Measurements from ENCODE around the gene STOM.

STOM gene

GRCh38 chr9:121326901-121327613 lies 43.0 kb downstream of the STOM start:
- intact Hi-C loops (cut with DNase I), result no loop called here
- peak in 16 of 42 donors; percentile 28 to 68 (median 40) for DNase-seq

GRCh38 chr9:121326130-121326838 lies 43.8 kb downstream of the STOM start:
- peak in 9 of 42 donors; percentile 17 to 64 (median 43) for DNase-seq
- intact Hi-C loops (cut with DNase I), result no loop called here

GRCh38 chr9:121325387-121325786 lies 44.7 kb downstream of the STOM start:
- intact Hi-C loops (cut with DNase I), result no loop called here
- no peak for DNase-seq

GRCh38 chr9:121324755-121325154 lies 45.3 kb downstream of the STOM start:
- DNase-seq, result no peak
- intact Hi-C loops (cut with DNase I), result loop anchor here (5.0 kb wide), 2 partner anchors 48 to 68 kb away; partner anchors contain the start of gene STOM

GRCh38 chr9:121324316-121324715 lies 45.7 kb downstream of the STOM start:
- intact Hi-C loops (cut with DNase I), result loop anchor here (5.0 kb wide), 2 partner anchors 48 to 68 kb away; partner anchors contain the start of gene STOM
- DNase-seq, result no peak

- no peak for DNase-seq
- intact Hi-C loops (cut with DNase I), result loop anchor here (5.0 kb wide), 2 partner anchors 49 to 69 kb away; partner anchors contain the start of gene STOM
Observed at GRCh38 chr9:121323449-121324151, 46.5 kb downstream of the STOM start.

- DNase-seq, result peak in 2 of 42 donors; percentile 33 to 35
- intact Hi-C loops (cut with DNase I), result loop anchor here (5.0 kb wide), 2 partner anchors 49 to 69 kb away; partner anchors contain the start of gene STOM
Observed at GRCh38 chr9:121322737-121323448, 47.2 kb downstream of the STOM start.

GRCh38 chr9:121322037-121322736 lies 47.9 kb downstream of the STOM start:
- DNase-seq, result no peak
- intact Hi-C loops (cut with DNase I), result loop anchor here (5.0 kb wide), 2 partner anchors 50 to 70 kb away; partner anchors contain the start of gene STOM

GRCh38 chr9:121321016-121321503 lies 49.0 kb downstream of the STOM start:
- intact Hi-C loops (cut with DNase I), result loop anchor here (5.0 kb wide), 2 partner anchors 51 to 71 kb away; partner anchors contain the start of gene STOM
- no peak for DNase-seq

GRCh38 chr9:121319383-121319780 lies 50.7 kb downstream of the STOM start:
- no peak for DNase-seq
- intact Hi-C loops (cut with DNase I), result loop anchor here (5.0 kb wide), 1 partner anchor 107 kb away; no protein-coding TSS in a partner anchor

GRCh38 chr9:121318631-121319382 lies 51.2 kb downstream of the STOM start:
- DNase-seq, result peak in 1 of 42 donors; percentile 9
- intact Hi-C loops (cut with DNase I), result loop anchor here (5.0 kb wide), 1 partner anchor 107 kb away; no protein-coding TSS in a partner anchor

GRCh38 chr9:121317737-121318630 lies 52.1 kb downstream of the STOM start:
- intact Hi-C loops (cut with DNase I), result loop anchor here (5.0 kb wide), 1 partner anchor 106 kb away; no protein-coding TSS in a partner anchor
- peak in 24 of 42 donors; percentile 25 to 78 (median 51) for DNase-seq

GRCh38 chr9:121316852-121317373 lies 53.1 kb downstream of the STOM start:
- intact Hi-C loops (cut with DNase I), result loop anchor here (5.0 kb wide), 1 partner anchor 105 kb away; no protein-coding TSS in a partner anchor
- peak in 1 of 42 donors; percentile 3 for DNase-seq

- intact Hi-C loops (cut with DNase I), result loop anchor here (5.0 kb wide), 1 partner anchor 104 kb away; no protein-coding TSS in a partner anchor
- peak in 1 of 42 donors; percentile 15 for DNase-seq
Observed at GRCh38 chr9:121316378-121316777, 53.7 kb downstream of the STOM start.

GRCh38 chr9:121313458-121314152 lies 56.4 kb downstream of the STOM start:
- DNase-seq, result peak in 11 of 42 donors; percentile 17 to 74 (median 38)
- intact Hi-C loops (cut with DNase I), result no loop called here
